ENCODE results near the gene RPRM. TPM values are rescaled to one million over a fixed set of nuclear protein-coding genes. Genes with fewer than 3 reads are reported as not detected.

RPRM gene
- total RNA-seq (2016; rRNA removed; fragmentation: Illumina TruSeq; extraction: Trizol): not detected in 2 replicates
- not detected in 2 replicates for total RNA-seq (2016; cell fraction: cytosol; rRNA removed; fragmentation: Illumina TruSeq; extraction: Trizol; ENCODE audit: low read depth)
- total RNA-seq (2016; cell fraction: insoluble cytoplasmic fraction; rRNA removed; fragmentation: Illumina TruSeq; extraction: Trizol): not detected in 2 replicates
- not detected in 2 replicates for total RNA-seq (2016; cell fraction: membrane; rRNA removed; fragmentation: Illumina TruSeq; extraction: Trizol)
- not detected in 2 replicates for total RNA-seq (2016; cell fraction: nucleus; rRNA removed; fragmentation: Illumina TruSeq; extraction: Trizol)
- not detected in 2 replicates for polyA plus RNA-seq (2011; rRNA removed)
- not detected in 2 replicates for polyA plus RNA-seq (2011; cell fraction: cytosol; rRNA removed)
- polyA plus RNA-seq (2011; cell fraction: nucleus; rRNA removed): not detected in 2 replicates
- not detected in 2 replicates for polyA plus RNA-seq (2012)
- polyA plus RNA-seq (2016; cell fraction: cytosol; fragmentation: Illumina TruSeq; extraction: Trizol; ENCODE audit: low read depth): not detected in 2 replicates
- polyA plus RNA-seq (2016; cell fraction: insoluble cytoplasmic fraction; fragmentation: Illumina TruSeq; extraction: Trizol; ENCODE audit: low read depth): not detected in 2 replicates
- polyA plus RNA-seq (2016; cell fraction: membrane; fragmentation: Illumina TruSeq; extraction: Trizol; ENCODE audit: low read depth): not detected in 2 replicates
- not detected in 2 replicates for polyA plus RNA-seq (2016; cell fraction: nucleus; fragmentation: Illumina TruSeq; extraction: Trizol; ENCODE audit: insufficient read depth, low read depth)
- 1.4 TPM in 1 of 2 replicates, not detected in the other for polyA minus RNA-seq (2011; rRNA and poly(A)+ RNA removed; ENCODE audit: low replicate concordance)
- not detected in 2 replicates for polyA minus RNA-seq (2011; cell fraction: cytosol; rRNA and poly(A)+ RNA removed)
- polyA minus RNA-seq (2011; cell fraction: nucleus; rRNA and poly(A)+ RNA removed): not detected in 2 replicates
- not detected for Bru-seq, nascent RNA
- not detected for BruChase-seq, experiment 1, labeled RNA remaining after a 6-hour chase
- BruChase-seq, experiment 2, labeled RNA remaining after a 2-hour chase: percentile 21 among the genes with signal in this experiment
- long read RNA-seq, experiment 1: 0 reads
- long read RNA-seq, experiment 2: 0 reads

DNA sequence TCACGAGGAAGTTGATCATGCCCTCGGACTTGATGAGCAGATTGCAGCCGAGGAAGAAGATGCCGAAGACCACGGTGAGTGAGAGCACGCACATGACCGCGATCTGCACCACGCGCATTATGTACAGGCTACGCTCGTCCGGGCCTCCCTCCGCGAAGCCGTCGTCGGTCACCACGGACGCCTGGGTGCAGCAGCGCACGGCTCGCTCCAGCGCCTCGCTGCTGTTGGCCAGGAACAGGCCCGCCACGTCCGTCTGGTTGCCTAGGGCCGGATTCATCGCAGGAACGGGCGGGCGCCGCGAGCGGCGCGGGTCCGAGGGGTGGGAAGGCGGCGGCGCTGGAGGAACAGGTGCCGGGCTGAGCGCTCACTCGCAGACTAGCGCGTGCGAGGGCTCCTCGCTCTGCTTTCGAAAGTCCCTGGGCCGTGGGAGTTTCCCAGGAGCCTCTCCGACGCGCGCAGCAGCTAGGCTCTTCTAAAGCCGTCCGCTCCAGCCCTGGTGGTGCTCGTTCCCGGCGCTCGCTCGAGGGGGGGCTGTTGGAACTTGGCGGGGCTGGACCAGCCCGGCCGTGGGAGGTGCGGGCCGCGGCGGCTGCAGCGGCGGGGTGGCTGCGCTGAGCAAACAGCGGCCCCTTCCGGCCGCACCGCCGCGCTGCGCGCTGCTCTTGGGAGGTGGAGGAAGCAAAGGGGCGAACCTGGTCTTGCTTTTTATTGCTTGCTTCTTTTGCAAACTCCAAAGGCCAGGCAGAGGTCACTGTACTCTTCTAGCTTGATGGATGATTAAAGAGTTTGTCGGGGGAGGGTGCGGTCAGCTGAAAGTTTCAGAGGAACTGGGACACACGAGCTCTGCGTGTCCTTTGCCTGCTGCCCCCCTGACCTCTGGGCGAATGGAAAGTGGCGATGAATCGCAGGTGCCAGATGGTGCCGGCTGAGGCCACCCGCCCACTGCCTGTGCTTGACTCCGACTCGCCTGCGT, at the start of gene RPRM:
Gene RPRM, minus strand, starts transcription at position 474 of the 973 bp plus-strand sequence. Its CDS starts 197 bp downstream, at position 277.
- peaks cover 6 to 43% of the 10 kb centered on the region in 2 experiments; a peak in 4 of 5 replicates for H3K27me3 ChIP-seq (ENCODE audit: control insufficient read depth in 1 of 2, insufficient read depth in 2 of 2, low read length in 2 of 2)
- peak within 1 kb of the TSS; percentile 68 for H2AFZ ChIP-seq (ENCODE audit: low read length)
- H3K27ac ChIP-seq (ENCODE audit: extremely low read length, insufficient read depth, low read length): no peak within 1 kb of the TSS
- no TSS peak for BruUV-seq (replicated peaks)
- peak within 1 kb of the TSS; percentile 19 to 63 (median 39); a peak in 4 of 6 replicates for H3K4me3 ChIP-seq (replicated peaks in 1 of 3; ENCODE audit: insufficient read depth in 1 of 3, low read depth in 2 of 3, low read length in 3 of 3)
- H3K4me2 ChIP-seq (ENCODE audit: low read depth, low read length): peak within 1 kb of the TSS; percentile 75
- H4K20me1 ChIP-seq (ENCODE audit: insufficient read depth, low read length): no peaks in the 10 kb centered on the region
- H3K79me2 ChIP-seq (ENCODE audit: insufficient read depth, low read length): no peaks in the 10 kb centered on the region
- H3K36me3 ChIP-seq (replicated peaks in 1 of 2; ENCODE audit: control insufficient read depth in 1 of 2, insufficient read depth in 2 of 2, low read length in 2 of 2): no peaks in the 10 kb centered on the region
- WGBS (ENCODE audit: low lambda C conversion rate): 25% methylated on average over 50 of the region's 93 CpGs
- CTCF ChIA-PET (ENCODE audit: low intra/inter-chr PET ratio, low total read pairs): interaction anchor here (0.8 to 1.7 kb wide), 3 partner anchors 315 to 737 kb away, joined by 4 to 20 read pairs (median 7); no protein-coding TSS in a partner anchor
- no peaks in the 10 kb centered on the region for H3K9me3 ChIP-seq (ENCODE audit: low read length)
- in situ Hi-C loops (cut with HindIII; ENCODE audit: extremely low pct_ligation_motif_present, low pct_unique_long_range_greater_than_20kb) (loop anchor here (5.0 to 25.0 kb wide), 3 partner anchors 316 to 1441 kb away; no protein-coding TSS in a partner anchor), intact Hi-C loops (cut with micrococcal nuclease; ENCODE audit: unreplicated experiment) (loop anchor here (1.0 to 5.0 kb wide), 4 partner anchors 191 to 617 kb away; no protein-coding TSS in a partner anchor)
- FAIRE-seq (peak; percentile 46), DNase-seq (ENCODE audit: low spot score) (peak; percentile 35), ATAC-seq (peak; percentile 98)
- H3K9ac ChIP-seq (ENCODE audit: insufficient read depth, low read depth, low read length): no peak within 1 kb of the TSS
- H3K4me1 ChIP-seq (ENCODE audit: insufficient read depth, low read length): peaks cover 16% of the 10 kb centered on the region
- POLR2A ChIA-PET: no interaction called here
- TF ChIP-seq EZH2 (conservative IDR thresholded peaks at IDR 0.05; ENCODE audit: low read depth, low read length) (peak; percentile 90), RXRB (CRISPR knock-in tag; IDR thresholded peaks at IDR 0.05; ENCODE audit: borderline replicate concordance) (no peak; the same call in 1 of the 2 replicates), GABPB1 (CRISPR knock-in tag; IDR thresholded peaks at IDR 0.05) (peak; percentile 64), BRF2 (CRISPR knock-in tag; IDR thresholded peaks at IDR 0.05) (no peak), SMC3 (IDR thresholded peaks at IDR 0.05; ENCODE audit: low read length) (no peak; the same call in 1 of the 2 replicates), NR2F2 (IDR thresholded peaks at IDR 0.05; ENCODE audit: borderline replicate concordance, low read depth) (peak; percentile 29; the same call in 1 of the 2 replicates), ZNF776 (CRISPR knock-in tag; IDR thresholded peaks at IDR 0.05) (peak; percentile 83; the same call in 1 of the 2 replicates), HNRNPH1 (optimal IDR thresholded peaks at IDR 0.05; ENCODE audit: low read depth, low read length) (no peak), ATF7-NPFF (CRISPR knock-in tag; IDR thresholded peaks at IDR 0.05; ENCODE audit: low read depth) (no peak), ZSCAN29 (CRISPR knock-in tag; conservative IDR thresholded peaks at IDR 0.05) (0 out of 2 replicates have a peak, but pooled peaks have one; percentile 48), PHF20 (CRISPR knock-in tag; IDR thresholded peaks at IDR 0.05) (peak; percentile 33; the same call in 1 of the 2 replicates)
- TF ChIP-seq, protein P1, sequence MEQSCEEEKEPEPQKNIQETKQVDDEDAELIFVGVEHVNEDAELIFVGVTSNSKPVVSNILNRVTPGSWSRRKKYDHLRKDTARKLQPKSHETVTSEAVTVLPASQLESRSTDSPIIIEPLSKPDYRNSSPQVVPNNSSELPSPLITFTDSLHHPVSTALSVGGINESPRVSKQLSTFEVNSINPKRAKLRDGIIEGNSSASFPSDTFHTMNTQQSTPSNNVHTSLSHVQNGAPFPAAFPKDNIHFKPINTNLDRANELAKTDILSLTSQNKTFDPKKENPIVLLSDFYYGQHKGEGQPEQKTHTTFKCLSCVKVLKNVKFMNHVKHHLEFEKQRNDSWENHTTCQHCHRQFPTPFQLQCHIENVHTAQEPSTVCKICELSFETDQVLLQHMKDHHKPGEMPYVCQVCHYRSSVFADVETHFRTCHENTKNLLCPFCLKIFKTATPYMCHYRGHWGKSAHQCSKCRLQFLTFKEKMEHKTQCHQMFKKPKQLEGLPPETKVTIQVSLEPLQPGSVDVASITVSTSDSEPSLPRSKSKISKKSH (CRISPR knock-in tag; IDR thresholded peaks at IDR 0.05; ENCODE audit: borderline replicate concordance): peak; percentile 12
- TF ChIP-seq, protein P2, sequence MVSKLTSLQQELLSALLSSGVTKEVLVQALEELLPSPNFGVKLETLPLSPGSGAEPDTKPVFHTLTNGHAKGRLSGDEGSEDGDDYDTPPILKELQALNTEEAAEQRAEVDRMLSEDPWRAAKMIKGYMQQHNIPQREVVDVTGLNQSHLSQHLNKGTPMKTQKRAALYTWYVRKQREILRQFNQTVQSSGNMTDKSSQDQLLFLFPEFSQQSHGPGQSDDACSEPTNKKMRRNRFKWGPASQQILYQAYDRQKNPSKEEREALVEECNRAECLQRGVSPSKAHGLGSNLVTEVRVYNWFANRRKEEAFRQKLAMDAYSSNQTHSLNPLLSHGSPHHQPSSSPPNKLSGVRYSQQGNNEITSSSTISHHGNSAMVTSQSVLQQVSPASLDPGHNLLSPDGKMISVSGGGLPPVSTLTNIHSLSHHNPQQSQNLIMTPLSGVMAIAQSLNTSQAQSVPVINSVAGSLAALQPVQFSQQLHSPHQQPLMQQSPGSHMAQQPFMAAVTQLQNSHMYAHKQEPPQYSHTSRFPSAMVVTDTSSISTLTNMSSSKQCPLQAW (CRISPR knock-in tag; IDR thresholded peaks at IDR 0.05): no peak

All from HepG2 (cell line).